Measurements from ENCODE around the gene MAP2K5.

The MAP2K5 gene

DNA sequence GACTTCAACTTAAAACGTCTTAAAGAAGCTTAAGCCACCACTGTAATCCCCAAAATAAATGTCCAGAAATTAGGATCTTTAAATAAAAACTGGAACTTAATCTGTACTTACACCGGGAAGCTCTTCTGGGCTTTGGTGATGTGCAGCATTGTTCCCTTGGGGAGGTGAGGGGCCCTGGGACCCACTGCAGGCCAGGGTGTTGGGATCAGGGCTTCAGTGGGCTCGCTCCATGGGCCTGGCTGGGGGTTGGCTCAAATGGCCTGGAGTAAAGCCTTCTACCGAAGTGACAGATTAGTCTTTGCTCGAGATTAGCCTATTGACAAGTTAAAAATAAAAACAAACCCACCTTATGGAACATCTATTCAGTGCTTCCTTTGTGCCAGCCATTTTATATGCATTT is 303.5 kb downstream of the MAP2K5 start:
- FAIRE-seq: no peak

DNA sequence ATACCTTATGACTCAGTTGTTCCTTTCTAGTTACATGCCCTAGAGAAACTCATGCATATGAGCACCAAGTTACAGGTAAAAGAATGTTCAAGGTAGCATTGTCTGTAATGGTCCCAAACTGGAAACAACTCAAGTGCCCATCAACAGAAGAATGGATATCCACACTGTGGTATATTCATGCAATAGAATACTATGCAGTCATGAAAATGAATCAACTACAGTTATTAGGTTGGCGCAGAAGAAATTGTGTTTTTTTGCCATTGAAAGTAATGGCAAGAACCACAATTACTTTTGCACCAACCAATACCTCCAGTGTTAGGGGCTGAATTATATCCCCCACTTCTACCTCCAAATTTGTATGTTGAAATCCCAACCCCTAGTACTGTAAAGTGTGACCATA is 307.0 kb downstream of the MAP2K5 start:
- FAIRE-seq: no peak

DNA sequence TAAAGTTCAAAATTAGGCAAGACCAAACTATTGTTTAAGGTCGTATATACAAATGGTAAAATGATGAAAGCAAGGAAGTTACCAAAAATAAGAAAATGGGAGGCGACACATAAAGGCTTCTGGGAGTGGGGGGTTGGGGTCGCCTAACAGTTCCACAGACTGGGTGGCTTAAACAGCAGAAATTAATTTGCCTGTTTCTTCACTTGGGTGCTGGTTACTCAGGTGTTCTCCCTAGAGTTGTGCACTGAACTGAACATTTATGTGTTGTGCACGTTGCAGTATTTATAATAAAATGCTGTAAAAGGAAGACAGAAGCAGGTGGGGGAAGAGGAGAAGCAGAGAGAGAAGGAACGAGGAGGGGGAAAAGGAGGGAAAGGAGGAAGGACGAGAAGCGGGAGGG is 307.8 kb downstream of the MAP2K5 start:
- FAIRE-seq: no peak

DNA sequence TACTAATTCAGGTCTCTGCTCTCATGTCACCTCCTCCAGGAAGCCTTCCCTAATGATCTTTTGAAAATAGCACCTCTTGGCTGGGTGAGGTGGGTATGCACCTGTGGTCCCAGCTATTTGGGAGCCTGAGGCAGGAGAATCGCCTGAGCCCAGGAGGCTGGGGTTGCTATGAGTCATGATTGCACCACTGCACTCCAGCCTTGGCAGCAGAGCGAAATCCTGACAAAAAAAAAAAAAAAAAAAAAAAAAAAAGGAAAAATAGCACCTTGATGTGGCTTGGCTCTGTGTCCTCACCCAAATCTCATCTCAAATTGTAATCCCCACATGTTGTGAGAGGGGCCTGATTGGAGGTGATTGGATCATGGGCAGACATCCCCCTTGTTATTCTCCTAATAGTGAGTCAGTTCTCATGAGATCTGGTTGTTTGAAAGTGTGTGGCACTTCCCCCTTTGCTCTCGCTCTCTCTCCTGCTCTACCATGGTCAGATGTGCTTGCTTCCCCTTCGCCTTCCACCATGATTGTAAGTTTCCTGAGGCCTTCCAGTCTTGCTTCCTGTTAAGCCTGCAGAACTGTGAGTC is 308.6 kb downstream of the MAP2K5 start:
- FAIRE-seq: no peak

DNA sequence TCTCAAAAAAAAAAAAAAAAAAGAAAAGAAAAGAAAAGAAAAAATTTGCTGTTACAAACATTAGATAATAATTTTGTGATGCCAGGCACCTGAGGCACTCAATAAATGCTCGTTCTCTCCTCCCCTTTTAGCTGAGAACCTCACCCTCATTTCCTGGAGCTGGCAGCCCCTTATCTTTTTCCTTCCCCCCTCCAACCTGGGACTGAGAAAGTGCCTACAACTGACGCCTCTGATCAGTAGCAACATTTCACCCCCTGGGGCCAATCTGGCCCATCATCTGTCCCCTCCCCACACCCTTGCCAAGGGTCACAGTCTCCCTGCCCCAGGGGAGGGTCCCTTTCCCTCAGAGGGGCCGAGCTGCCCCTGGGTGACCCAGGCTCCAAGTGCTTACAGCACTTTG is 309.9 kb downstream of the MAP2K5 start:
- FAIRE-seq: no peak

DNA sequence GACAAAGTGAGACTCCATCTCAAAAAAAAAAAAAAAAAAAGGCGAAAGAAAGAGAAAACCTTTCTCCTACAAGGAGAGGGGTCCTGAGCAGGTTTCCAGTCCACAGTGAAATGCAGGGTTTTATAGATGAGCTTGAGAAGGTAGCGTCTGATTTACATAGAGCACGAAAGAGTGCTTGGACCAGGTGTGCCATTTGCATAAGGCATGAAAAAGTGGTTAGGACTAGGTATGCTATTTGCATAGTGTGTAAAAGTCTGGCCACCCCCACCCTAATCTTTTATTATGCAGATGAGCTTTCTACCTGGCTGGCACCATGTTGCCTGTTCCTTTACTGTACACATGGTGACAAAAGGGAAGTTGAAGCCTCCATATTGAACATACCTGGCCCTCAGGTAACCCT is 311.0 kb downstream of the MAP2K5 start:
- FAIRE-seq: no peak

DNA sequence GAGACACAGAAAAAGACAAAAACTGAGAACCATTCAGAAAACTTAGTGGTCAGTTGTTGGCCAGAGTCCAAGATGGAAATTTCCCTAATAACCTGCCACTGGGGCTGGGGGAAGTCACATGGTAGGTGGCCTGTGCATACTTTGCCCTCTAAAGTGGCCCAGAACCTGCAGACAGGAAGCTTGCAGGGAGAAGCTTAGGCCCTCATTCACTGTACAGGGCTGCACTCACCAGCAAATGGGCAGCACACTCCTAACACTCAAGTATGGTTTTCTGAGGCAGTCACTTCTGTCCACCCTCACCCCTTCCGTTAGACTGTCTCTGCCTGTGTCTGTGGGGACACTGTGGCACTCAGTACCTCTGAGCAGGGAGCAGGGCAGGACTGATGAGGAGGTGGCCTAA is 311.9 kb downstream of the MAP2K5 start:
- FAIRE-seq: no peak

DNA sequence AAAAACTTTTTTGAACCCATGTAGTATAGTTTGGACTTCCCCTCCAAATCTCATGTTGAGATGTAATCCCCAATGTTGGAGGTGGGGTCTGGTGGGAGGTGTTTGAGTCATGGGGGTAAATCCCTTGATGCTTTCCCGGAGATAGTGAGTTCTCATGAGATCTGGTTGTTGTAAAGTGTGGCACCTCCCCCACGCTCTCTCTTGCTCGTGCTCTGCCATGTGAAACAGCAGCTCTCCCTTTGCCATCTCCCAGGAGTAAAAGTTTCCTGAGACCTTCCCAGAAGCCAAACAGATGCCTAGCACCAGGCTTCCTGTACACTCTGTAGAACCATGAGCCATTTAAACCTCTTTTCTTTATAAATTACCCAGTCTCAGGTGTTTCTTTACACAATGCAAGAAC is 313.3 kb downstream of the MAP2K5 start:
- no peak for FAIRE-seq
